HTERT RPE-1 (cell line): ENCODE data around the gene FAM162B.
"Not testable (repeated sequence)": the region's sequence is repeated elsewhere in the genome, so short reads cannot be mapped to it uniquely, and the experiment has no call there.

Source experiments
- in situ Hi-C: fragments of 300-500 bp; cut with MboI; formaldehyde crosslinking; loops from 4 replicates; pipeline ENCODE4 v1.14.3; 2020; ENCODE audit warnings: low sequenced_read_pairs

Gene FAM162B

DNA sequence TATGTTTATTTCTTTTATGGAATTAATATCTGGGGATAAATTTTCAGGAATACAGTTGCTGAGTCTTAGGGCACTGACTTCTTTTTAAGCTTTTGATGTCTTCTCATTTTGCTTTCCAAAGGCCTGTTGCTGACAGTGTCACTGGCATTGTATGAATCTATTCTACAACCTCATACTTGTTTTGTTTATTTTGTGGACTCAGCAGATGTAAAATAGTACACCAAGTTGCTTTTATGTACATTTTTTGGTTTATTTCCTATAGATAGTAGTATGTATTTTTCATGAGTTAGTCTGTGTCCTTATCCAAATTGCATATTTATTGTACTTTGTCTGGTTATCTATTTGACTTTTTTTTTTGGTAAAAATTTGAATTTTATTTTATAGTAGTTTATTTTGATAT is 35.0 kb downstream of the FAM162B start:
- in situ Hi-C loops = no loop called here

DNA sequence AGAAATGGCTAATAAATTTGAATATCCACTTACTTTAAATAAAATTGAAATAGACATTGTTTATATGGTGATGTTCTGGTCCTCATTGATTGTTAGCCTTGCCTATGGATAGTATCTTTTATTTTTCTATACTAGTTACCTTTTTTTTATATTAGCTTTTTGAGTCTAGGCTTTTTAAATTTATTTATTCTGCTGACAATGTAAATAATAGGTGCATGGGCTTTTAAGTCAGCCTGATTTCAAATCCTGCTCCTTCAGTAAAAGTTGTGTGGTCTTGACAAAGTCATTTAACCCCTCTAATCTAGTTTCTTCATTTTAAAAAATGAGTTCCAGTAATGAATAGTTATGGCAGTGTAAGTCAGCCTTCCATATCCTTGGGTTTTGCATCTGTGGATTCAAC is 38.6 kb downstream of the FAM162B start:
- in situ Hi-C loops = no loop called here

DNA sequence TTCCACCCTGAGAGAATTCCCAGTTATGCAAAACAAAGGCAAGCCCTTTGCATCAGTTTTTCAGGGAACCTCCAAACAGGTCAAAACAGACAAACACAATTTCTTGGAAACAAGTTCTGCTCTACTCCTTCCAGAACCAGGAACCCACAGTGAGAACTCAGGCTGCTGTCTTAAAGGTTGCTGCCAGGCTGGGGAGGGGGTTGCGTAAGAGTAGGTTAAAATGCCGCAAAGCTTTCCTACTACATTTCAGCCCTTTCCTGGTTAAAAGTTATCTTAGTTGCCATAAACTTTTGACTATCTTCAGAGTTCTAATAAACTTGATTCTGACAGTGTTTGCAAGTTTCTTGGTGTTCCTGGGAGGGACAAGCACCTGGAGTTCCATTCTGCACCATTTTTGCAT is 50.8 kb downstream of the FAM162B start:
- in situ Hi-C loops = no loop called here

DNA sequence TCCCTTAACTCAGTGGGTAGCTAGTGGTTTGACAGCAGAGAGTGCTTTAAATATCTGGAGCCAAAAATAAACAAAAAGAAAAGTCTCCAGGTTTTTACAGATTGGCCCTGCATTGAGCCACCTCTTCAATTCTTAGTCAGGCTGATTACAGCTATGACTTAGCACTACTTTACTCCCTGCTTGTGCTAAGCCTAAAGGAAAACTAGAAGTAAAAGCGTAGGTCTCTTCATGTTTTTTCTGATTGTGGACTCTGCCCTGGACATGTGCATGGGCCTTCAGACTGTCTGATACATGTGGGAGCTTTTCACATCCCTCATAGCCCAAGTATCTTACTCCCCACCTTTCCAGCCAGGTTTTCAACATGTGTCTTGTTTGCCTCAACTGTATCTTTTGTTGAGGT is 51.2 kb downstream of the FAM162B start:
- in situ Hi-C loops = no loop called here

DNA sequence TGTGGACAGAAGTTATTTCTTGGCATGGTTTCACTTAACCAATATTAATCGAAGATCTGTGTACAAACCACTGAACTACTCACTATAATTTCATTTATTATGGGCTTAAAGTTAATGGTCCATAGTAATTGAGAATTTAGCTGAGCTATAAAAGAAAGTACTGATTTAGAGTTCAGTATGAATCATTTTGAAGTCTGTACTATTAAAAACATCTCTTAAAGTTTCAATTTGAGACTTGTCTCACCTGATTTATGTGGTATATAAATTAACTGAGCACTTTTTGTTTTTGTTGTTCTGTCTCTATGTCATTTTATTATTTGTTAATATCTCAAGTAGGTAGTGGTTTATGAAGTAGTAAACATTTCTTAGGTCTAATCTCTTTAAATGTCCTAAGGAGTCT is 59.6 kb downstream of the FAM162B start:
- in situ Hi-C loops = no loop called here

DNA sequence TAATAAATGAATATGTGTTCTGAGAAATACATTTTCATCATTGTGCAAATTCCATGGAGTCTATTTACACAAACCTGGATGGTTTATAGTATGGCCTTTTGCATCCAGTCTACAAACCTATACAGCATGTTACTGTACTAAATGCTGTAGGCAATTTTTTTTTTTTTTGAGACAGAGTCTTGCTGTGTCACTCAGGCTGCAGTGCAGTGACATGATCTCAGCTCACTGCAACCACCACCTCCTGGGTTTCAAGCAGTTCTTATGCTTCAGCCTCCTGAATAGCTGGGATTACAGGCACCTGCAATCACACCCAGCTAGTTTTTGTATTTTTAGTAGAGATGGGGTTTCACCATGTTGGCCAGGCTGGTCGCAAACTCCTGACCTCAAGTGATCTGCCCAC is 61.6 kb downstream of the FAM162B start:
- in situ Hi-C loops = not testable (repeated sequence)
